ENCODE data around the gene ESRRA. TPM values are rescaled to one million over a fixed set of nuclear protein-coding genes. Genes with fewer than 3 reads are reported as not detected.

ESRRA gene
- total and polyA plus RNA-seq, 10 of the 15 experiments (the other 5 are each of a cell fraction or from before 2014, with no cell fraction given) = 0.32 to 48.9 (median 12.6) TPM

DNA sequence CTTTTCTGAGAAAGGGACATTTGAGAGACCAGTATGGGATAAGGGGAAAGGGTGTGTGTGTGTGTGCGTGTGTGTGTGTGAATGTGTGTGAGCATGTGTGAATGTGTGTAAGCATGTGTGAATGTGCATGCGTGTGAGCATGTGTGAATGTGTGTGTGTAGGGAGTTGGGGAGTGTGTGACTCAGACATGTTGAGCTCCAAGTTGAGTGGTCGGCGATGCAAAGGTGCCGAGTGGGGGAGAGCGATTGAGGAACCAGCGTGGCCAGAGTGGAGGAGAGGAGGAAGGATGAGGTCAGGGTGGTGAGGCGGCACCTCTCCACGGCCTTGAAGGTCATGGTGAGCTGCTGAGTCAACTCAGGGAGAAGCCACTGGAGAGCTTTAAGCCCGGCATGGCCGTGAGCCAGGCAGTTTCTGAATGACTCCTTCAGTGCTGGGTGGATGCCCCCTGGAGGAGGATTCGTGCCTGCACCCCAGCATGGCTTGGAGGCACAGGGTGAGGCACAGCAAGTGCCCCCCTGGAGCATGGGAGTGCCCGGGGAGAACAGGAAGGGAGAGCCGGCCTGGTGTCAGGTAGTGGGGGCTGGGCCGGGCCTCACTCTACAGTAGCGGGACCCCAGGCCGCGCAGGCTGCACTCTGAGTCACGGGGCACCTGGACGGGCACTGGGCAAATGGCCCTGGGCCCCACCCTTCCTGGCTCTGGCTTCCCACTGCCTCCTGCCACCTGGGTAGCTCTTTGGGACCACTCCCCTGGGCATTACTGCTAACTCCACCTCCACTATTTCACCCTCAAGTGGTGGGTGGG lies 26.4 kb downstream of the ESRRA start (continued):
- TF ChIP-seq, protein P1, sequence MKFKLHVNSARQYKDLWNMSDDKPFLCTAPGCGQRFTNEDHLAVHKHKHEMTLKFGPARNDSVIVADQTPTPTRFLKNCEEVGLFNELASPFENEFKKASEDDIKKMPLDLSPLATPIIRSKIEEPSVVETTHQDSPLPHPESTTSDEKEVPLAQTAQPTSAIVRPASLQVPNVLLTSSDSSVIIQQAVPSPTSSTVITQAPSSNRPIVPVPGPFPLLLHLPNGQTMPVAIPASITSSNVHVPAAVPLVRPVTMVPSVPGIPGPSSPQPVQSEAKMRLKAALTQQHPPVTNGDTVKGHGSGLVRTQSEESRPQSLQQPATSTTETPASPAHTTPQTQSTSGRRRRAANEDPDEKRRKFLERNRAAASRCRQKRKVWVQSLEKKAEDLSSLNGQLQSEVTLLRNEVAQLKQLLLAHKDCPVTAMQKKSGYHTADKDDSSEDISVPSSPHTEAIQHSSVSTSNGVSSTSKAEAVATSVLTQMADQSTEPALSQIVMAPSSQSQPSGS (IDR thresholded peaks at IDR 0.05; ENCODE audit: low read length) = no peak
- TF ChIP-seq CEBPB (IDR thresholded peaks at IDR 0.05; ENCODE audit: borderline replicate concordance in 1 of 2, low read depth in 2 of 2, low read length in 2 of 2) (no peak), CBX3 (IDR thresholded peaks at IDR 0.05; ENCODE audit: borderline replicate concordance, low read depth) (no peak), ZBTB33 (IDR thresholded peaks at IDR 0.05) (no peak), MXI1 (IDR thresholded peaks at IDR 0.05; ENCODE audit: low read depth, low read length) (peak; percentile 72), PBX3 (IDR thresholded peaks at IDR 0.05; ENCODE audit: insufficient replicate concordance, low read depth, low read length) (peak; percentile 43), MLLT1 (IDR thresholded peaks at IDR 0.05) (peak; percentile 87), BACH1 (IDR thresholded peaks at IDR 0.05; ENCODE audit: borderline replicate concordance) (peak; percentile 96), NFYB (IDR thresholded peaks at IDR 0.05; ENCODE audit: insufficient read depth, low read depth, low read length) (no peak), SRF (IDR thresholded peaks at IDR 0.05; ENCODE audit: low read depth in 2 of 2, low read length in 2 of 2) (0 out of 4 replicates have a peak, but pooled peaks of 1 of the 2 experiments have one; percentile 6), BCL11A (IDR thresholded peaks at IDR 0.05; ENCODE audit: low read depth, low read length) (peak; percentile 35; the same call in 1 of the 2 replicates), TCF12 (IDR thresholded peaks at IDR 0.05; ENCODE audit: low read depth, low read length) (peak; percentile 26; the same call in 1 of the 2 replicates)
- TF ChIP-seq, protein P2, sequence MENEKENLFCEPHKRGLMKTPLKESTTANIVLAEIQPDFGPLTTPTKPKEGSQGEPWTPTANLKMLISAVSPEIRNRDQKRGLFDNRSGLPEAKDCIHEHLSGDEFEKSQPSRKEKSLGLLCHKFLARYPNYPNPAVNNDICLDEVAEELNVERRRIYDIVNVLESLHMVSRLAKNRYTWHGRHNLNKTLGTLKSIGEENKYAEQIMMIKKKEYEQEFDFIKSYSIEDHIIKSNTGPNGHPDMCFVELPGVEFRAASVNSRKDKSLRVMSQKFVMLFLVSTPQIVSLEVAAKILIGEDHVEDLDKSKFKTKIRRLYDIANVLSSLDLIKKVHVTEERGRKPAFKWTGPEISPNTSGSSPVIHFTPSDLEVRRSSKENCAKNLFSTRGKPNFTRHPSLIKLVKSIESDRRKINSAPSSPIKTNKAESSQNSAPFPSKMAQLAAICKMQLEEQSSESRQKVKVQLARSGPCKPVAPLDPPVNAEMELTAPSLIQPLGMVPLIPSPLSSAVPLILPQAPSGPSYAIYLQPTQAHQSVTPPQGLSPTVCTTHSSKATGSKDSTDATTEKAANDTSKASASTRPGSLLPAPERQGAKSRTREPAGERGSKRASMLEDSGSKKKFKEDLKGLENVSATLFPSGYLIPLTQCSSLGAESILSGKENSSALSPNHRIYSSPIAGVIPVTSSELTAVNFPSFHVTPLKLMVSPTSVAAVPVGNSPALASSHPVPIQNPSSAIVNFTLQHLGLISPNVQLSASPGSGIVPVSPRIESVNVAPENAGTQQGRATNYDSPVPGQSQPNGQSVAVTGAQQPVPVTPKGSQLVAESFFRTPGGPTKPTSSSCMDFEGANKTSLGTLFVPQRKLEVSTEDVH (IDR thresholded peaks at IDR 0.05; ENCODE audit: low read depth, partially characterized antibody) = no peak
- TF ChIP-seq, protein P3, sequence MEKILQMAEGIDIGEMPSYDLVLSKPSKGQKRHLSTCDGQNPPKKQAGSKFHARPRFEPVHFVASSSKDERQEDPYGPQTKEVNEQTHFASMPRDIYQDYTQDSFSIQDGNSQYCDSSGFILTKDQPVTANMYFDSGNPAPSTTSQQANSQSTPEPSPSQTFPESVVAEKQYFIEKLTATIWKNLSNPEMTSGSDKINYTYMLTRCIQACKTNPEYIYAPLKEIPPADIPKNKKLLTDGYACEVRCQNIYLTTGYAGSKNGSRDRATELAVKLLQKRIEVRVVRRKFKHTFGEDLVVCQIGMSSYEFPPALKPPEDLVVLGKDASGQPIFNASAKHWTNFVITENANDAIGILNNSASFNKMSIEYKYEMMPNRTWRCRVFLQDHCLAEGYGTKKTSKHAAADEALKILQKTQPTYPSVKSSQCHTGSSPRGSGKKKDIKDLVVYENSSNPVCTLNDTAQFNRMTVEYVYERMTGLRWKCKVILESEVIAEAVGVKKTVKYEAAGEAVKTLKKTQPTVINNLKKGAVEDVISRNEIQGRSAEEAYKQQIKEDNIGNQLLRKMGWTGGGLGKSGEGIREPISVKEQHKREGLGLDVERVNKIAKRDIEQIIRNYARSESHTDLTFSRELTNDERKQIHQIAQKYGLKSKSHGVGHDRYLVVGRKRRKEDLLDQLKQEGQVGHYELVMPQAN (conservative IDR thresholded peaks at IDR 0.05) = peak; percentile 40; the same call in 1 of the 2 replicates
- TF ChIP-seq, protein P4, sequence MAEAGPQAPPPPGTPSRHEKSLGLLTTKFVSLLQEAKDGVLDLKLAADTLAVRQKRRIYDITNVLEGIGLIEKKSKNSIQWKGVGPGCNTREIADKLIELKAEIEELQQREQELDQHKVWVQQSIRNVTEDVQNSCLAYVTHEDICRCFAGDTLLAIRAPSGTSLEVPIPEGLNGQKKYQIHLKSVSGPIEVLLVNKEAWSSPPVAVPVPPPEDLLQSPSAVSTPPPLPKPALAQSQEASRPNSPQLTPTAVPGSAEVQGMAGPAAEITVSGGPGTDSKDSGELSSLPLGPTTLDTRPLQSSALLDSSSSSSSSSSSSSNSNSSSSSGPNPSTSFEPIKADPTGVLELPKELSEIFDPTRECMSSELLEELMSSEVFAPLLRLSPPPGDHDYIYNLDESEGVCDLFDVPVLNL (IDR thresholded peaks at IDR 0.05; ENCODE audit: low read depth, low read length) = no peak
